ENCODE measurements around the gene PTPN21.

DNA sequence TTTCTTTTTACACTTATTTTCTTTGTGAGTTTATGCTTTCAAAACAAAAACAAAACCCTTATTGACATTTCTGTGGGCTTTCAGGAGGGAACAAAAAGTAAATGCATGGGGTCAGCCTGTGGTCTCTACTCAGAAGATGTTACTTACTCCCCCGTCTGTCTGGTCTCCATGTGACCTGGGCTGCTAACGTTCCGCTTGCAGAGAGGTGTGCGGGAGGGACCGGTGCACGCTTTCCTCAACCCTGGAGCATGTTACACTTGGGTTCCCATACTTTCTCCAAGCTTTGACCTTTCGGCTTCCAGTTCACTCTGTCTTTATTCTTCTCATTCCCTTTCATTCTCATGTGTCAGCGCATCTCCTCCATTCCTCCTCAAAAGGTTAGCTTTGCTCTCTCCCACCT lies 44.5 kb upstream of the PTPN21 start:
- TF ChIP-seq CTCF (tag by site-specific recombination; IDR thresholded peaks at IDR 0.05) (no peak), ZNF146 (tag by site-specific recombination; IDR thresholded peaks at IDR 0.05) (no peak), ZNF776 (tag by site-specific recombination; IDR thresholded peaks at IDR 0.05; ENCODE audit: borderline replicate concordance) (no peak), ZNF664 (tag by site-specific recombination; IDR thresholded peaks at IDR 0.05) (no peak), ZNF292 (tag by site-specific recombination; IDR thresholded peaks at IDR 0.05; ENCODE audit: borderline replicate concordance, low read depth) (no peak), ZBTB8A (tag by site-specific recombination; IDR thresholded peaks at IDR 0.05) (no peak)
- TF ChIP-seq, protein P1, sequence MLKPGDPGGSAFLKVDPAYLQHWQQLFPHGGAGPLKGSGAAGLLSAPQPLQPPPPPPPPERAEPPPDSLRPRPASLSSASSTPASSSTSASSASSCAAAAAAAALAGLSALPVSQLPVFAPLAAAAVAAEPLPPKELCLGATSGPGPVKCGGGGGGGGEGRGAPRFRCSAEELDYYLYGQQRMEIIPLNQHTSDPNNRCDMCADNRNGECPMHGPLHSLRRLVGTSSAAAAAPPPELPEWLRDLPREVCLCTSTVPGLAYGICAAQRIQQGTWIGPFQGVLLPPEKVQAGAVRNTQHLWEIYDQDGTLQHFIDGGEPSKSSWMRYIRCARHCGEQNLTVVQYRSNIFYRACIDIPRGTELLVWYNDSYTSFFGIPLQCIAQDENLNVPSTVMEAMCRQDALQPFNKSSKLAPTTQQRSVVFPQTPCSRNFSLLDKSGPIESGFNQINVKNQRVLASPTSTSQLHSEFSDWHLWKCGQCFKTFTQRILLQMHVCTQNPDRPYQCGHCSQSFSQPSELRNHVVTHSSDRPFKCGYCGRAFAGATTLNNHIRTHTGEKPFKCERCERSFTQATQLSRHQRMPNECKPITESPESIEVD (tag by site-specific recombination; IDR thresholded peaks at IDR 0.05) = no peak
- TF ChIP-seq, protein P2, sequence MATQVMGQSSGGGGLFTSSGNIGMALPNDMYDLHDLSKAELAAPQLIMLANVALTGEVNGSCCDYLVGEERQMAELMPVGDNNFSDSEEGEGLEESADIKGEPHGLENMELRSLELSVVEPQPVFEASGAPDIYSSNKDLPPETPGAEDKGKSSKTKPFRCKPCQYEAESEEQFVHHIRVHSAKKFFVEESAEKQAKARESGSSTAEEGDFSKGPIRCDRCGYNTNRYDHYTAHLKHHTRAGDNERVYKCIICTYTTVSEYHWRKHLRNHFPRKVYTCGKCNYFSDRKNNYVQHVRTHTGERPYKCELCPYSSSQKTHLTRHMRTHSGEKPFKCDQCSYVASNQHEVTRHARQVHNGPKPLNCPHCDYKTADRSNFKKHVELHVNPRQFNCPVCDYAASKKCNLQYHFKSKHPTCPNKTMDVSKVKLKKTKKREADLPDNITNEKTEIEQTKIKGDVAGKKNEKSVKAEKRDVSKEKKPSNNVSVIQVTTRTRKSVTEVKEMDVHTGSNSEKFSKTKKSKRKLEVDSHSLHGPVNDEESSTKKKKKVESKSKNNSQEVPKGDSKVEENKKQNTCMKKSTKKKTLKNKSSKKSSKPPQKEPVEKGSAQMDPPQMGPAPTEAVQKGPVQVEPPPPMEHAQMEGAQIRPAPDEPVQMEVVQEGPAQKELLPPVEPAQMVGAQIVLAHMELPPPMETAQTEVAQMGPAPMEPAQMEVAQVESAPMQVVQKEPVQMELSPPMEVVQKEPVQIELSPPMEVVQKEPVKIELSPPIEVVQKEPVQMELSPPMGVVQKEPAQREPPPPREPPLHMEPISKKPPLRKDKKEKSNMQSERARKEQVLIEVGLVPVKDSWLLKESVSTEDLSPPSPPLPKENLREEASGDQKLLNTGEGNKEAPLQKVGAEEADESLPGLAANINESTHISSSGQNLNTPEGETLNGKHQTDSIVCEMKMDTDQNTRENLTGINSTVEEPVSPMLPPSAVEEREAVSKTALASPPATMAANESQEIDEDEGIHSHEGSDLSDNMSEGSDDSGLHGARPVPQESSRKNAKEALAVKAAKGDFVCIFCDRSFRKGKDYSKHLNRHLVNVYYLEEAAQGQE (tag by site-specific recombination; IDR thresholded peaks at IDR 0.05) = no peak
